T1000 (cell line): ENCODE results near the gene CP.
"Not testable (repeated sequence)": the region's sequence is repeated elsewhere in the genome, so short reads cannot be mapped to it uniquely, and the experiment has no call there.

Experiments used
- DNase-seq: peaks from one replicate; lab custom pipeline; 2025; ENCODE audit warnings: mixed read lengths; lab: John Stamatoyannopoulos, UW

Gene CP

GRCh38 chr3:149227591-149228268, 6.1 kb upstream of the CP start:
- DNase-seq = no peak

GRCh38 chr3:149226776-149227175, 5.1 kb upstream of the CP start:
- DNase-seq = no peak

- no peak for DNase-seq
Observed at GRCh38 chr3:149224736-149225594, 3.3 kb upstream of the CP start.

- DNase-seq = no peak
Observed at GRCh38 chr3:149223461-149223820, 1.8 kb upstream of the CP start.

- DNase-seq = not testable (repeated sequence)
Observed at GRCh38 chr3:149219380-149220121, 2.1 kb downstream of the CP start.

- DNase-seq = no peak
Observed at GRCh38 chr3:149217347-149217746, 4.3 kb downstream of the CP start.

GRCh38 chr3:149216193-149216869, 5.3 kb downstream of the CP start:
- DNase-seq = no peak

GRCh38 chr3:149215515-149215914, 6.1 kb downstream of the CP start:
- no peak for DNase-seq

- no peak for DNase-seq
Observed at GRCh38 chr3:149214702-149215101, 6.9 kb downstream of the CP start.

- DNase-seq = no peak
Observed at GRCh38 chr3:149212386-149212785, 9.2 kb downstream of the CP start.

- no peak for DNase-seq
Observed at GRCh38 chr3:149209431-149209830, 12.2 kb downstream of the CP start.

GRCh38 chr3:149207475-149207874, 14.2 kb downstream of the CP start:
- no peak for DNase-seq

- no peak for DNase-seq
Observed at GRCh38 chr3:149204390-149204991, 17.1 kb downstream of the CP start.

- DNase-seq = no peak
Observed at GRCh38 chr3:149203758-149204157, 17.9 kb downstream of the CP start.

- DNase-seq = no peak
Observed at GRCh38 chr3:149199474-149199873, 22.2 kb downstream of the CP start.

- DNase-seq = no peak
Observed at GRCh38 chr3:149198611-149199010, 23.0 kb downstream of the CP start.

- no peak for DNase-seq
Observed at GRCh38 chr3:149197669-149198068, 24.0 kb downstream of the CP start.

GRCh38 chr3:149196805-149197592, 24.6 kb downstream of the CP start:
- DNase-seq = not testable (repeated sequence)

- no peak for DNase-seq
Observed at GRCh38 chr3:149195221-149195620, 26.4 kb downstream of the CP start.

- no peak for DNase-seq
Observed at GRCh38 chr3:149188494-149188893, 33.1 kb downstream of the CP start.

- no peak for DNase-seq
Observed at GRCh38 chr3:149186721-149187120, 34.9 kb downstream of the CP start.
